K562 (cell line): ENCODE measurements around the gene PIK3CG. TPM values are rescaled to one million over a fixed set of nuclear protein-coding genes. Genes with fewer than 3 reads are reported as not detected.
A peak's percentile ranks its signal among the peaks of the same experiment; 100 is the strongest.

Experiments
- AFF1 ChIP-seq, 2 experiments: fragments of 450-650 bp; IDR thresholded peaks; 2 replicates each; pipeline ENCODE4 v1.6.1; 2018; ENCODE audit warnings: mild to moderate bottlenecking in 2 of 2, low read depth in 1 of 2; ENCODE audit not compliant: partially characterized antibody in 2 of 2
- ATF7 ChIP-seq: fragments of 450-650 bp; IDR thresholded peaks from 2 replicates; pipeline ENCODE4 v1.7.1; 2014; ENCODE audit warnings: mild to moderate bottlenecking, moderate library complexity
- CREB3 ChIP-seq: fragments of 450-650 bp; conservative IDR thresholded peaks from 2 replicates; pipeline ENCODE4 v1.6.1; 2016; ENCODE audit warnings: missing genetic modification characterization, low read depth, mild to moderate bottlenecking, missing compliant biosample characterization, moderate library complexity
- IFI16 ChIP-seq: fragments of 250-450 bp; sonication (Bioruptor Pico); IDR thresholded peaks from 2 replicates; pipeline ENCODE4 v2.1.2; 2022; ENCODE audit warnings: mild to moderate bottlenecking, inconsistent platforms
- KDM5B ChIP-seq: fragments of 200-600 bp; sonication (generic); IDR thresholded peaks from 2 replicates; pipeline ENCODE4 v1.6.1; 2012; ENCODE audit warnings: low read depth, mild to moderate bottlenecking, moderate library complexity, low read length, control low read depth, inconsistent platforms; ENCODE audit not compliant: insufficient replicate concordance
- NFYB ChIP-seq: IDR thresholded peaks from 2 replicates; pipeline ENCODE4 v1.6.1; 2011; ENCODE audit warnings: mild to moderate bottlenecking, moderate library complexity; ENCODE audit not compliant: insufficient read length; ENCODE audit errors: extremely low read depth
- RHOXF2B ChIP-seq: fragments of 250-450 bp; sonication (Bioruptor Pico); conservative IDR thresholded peaks from 2 replicates; pipeline ENCODE4 v1.5.1; 2021
- SAFB2 ChIP-seq: fragments of 200-400 bp; formaldehyde crosslinking; IDR thresholded peaks from 2 replicates; pipeline ENCODE4 v1.6.1; 2018; ENCODE audit warnings: borderline replicate concordance, low read length, low read depth, moderate library complexity; ENCODE audit not compliant: severe bottlenecking
- ZNF133 ChIP-seq: fragments of 250-450 bp; sonication (Bioruptor Pico); IDR thresholded peaks from 2 replicates; pipeline ENCODE4 v1.4.0; 2020; ENCODE audit warnings: mild to moderate bottlenecking
- ZNF224 ChIP-seq: sonication (generic); formaldehyde crosslinking; IDR thresholded peaks from 2 replicates; pipeline ENCODE4 v1.8.0; 2022; ENCODE audit warnings: mild to moderate bottlenecking, missing genetic modification reagents
- ZNF324 ChIP-seq: fragments of 250-450 bp; sonication (Bioruptor Pico); IDR thresholded peaks from 2 replicates; pipeline ENCODE4 v1.4.0; 2020; ENCODE audit warnings: mild to moderate bottlenecking
- ZNF407 ChIP-seq: fragments of 450-650 bp; IDR thresholded peaks from 2 replicates; pipeline ENCODE4 v1.6.1; 2016; ENCODE audit warnings: low read depth
- ZNF644 ChIP-seq: fragments of 200-800 bp; sonication (Bioruptor generic); IDR thresholded peaks from 2 replicates; pipeline ENCODE4 v1.6.1; 2016; ENCODE audit warnings: low read depth, missing genetic modification characterization, missing compliant biosample characterization
- polyA plus RNA-seq, 8 experiments: library from polyadenylated mRNA; depleted of rRNA in 4 of 8; stranded (reverse) in 5 of 8; unstranded in 3 of 8; fragments of >200 nt; fragmentation: Nextera tagmentation in 2 of 8; fragmentation: Illumina TruSeq in 1 of 8; extraction: Ambion mirVana in 2 of 8; extraction: Trizol in 1 of 8; gene quantifications; 2 replicates each; pipeline versions ENCODE4 v1.2.1 to v1.2.3, GENCODE V29; 2011 to 2014; ENCODE audit warnings: inconsistent platforms in 1 of 8, missing spikeins in 1 of 8
- total RNA-seq, 7 experiments: library from RNA; depleted of rRNA in 6 of 7; stranded (reverse); fragments of >200 nt in 6 of 7; fragmentation: Illumina TruSeq in 2 of 7; extraction: Trizol in 2 of 7; gene quantifications; 2 replicates each; pipeline versions ENCODE4 v1.2.1 to v1.2.3, GENCODE V29; 2011 to 2021; ENCODE audit warnings: low replicate concordance in 1 of 7

PIK3CG gene
- total and polyA plus RNA-seq, 9 of the 15 experiments (the other 6 are each of a cell fraction or from before 2014, with no cell fraction given) = 5.3 to 42.5 (median 29.0) TPM

- TF ChIP-seq AFF1 (IDR thresholded peaks at IDR 0.05; ENCODE audit: low read depth in 1 of 2, partially characterized antibody in 2 of 2) (peak in 1 of 2 experiments; percentile 69), SAFB2 (no peak), RHOXF2B (CRISPR knock-in tag) (no peak), ZNF644 (no peak), NFYB (no peak), ZNF224 (CRISPR knock-in tag) (no peak), ZNF133 (no peak), CREB3 (tag) (no peak), ZNF407 (no peak), IFI16 (CRISPR knock-in tag) (no peak), ATF7 (peak; percentile 71), KDM5B (no peak), ZNF324 (no peak)
These were observed 6.9 kb downstream of the PIK3CG start (continued) for GRCh38 chr7:106871793-106872571.
